Measurements from ENCODE around the gene GCFC2.

DNA sequence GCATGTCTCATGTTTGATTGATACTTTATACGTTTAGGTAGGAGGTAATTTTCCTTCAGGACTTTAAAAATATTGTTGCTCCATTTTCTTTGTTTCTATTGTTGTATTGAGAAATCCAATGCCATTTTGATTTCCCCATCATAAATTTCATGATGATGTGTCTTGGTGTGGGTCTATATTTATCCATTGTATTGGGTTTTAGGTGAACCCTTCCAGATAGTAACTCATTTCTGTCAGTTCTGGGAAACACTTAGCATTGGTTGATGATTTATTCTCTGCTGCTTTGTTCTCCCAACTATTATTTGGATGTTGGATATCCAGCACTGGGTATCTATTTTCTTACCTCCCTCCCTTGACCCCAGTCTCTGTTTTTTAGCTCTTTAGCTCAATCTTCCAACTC, 54.2 kb downstream of the GCFC2 start:
- TF ChIP-seq POLR2AphosphoS5 (IDR thresholded peaks at IDR 0.05), result no peak
- TF ChIP-seq, protein P1, sequence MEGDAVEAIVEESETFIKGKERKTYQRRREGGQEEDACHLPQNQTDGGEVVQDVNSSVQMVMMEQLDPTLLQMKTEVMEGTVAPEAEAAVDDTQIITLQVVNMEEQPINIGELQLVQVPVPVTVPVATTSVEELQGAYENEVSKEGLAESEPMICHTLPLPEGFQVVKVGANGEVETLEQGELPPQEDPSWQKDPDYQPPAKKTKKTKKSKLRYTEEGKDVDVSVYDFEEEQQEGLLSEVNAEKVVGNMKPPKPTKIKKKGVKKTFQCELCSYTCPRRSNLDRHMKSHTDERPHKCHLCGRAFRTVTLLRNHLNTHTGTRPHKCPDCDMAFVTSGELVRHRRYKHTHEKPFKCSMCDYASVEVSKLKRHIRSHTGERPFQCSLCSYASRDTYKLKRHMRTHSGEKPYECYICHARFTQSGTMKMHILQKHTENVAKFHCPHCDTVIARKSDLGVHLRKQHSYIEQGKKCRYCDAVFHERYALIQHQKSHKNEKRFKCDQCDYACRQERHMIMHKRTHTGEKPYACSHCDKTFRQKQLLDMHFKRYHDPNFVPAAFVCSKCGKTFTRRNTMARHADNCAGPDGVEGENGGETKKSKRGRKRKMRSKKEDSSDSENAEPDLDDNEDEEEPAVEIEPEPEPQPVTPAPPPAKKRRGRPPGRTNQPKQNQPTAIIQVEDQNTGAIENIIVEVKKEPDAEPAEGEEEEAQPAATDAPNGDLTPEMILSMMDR (IDR thresholded peaks at IDR 0.05), result no peak
